ENCODE results near the gene TBX21.

DNA sequence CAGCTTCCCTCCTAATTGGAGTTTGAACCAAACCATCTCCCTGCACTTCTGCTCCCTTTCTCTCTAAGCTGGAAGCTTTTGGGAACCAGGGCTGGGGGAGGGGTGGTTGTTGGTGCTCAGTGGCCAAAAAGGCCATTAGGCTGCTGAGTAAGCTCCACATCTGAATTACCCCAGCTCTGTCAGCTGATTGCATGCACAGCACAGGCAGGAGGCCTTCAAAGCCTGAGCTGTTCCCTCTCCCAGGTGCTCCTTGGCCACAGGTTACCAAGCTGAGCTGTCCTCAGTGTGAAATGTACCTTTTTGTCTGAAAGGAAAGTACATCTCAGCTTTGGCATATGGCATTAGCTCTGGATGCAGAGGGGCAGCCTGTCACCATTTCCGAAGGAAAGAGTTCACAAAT, 45.3 kb upstream of the TBX21 start:
- TF ChIP-seq, protein P1, sequence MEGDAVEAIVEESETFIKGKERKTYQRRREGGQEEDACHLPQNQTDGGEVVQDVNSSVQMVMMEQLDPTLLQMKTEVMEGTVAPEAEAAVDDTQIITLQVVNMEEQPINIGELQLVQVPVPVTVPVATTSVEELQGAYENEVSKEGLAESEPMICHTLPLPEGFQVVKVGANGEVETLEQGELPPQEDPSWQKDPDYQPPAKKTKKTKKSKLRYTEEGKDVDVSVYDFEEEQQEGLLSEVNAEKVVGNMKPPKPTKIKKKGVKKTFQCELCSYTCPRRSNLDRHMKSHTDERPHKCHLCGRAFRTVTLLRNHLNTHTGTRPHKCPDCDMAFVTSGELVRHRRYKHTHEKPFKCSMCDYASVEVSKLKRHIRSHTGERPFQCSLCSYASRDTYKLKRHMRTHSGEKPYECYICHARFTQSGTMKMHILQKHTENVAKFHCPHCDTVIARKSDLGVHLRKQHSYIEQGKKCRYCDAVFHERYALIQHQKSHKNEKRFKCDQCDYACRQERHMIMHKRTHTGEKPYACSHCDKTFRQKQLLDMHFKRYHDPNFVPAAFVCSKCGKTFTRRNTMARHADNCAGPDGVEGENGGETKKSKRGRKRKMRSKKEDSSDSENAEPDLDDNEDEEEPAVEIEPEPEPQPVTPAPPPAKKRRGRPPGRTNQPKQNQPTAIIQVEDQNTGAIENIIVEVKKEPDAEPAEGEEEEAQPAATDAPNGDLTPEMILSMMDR (conservative IDR thresholded peaks at IDR 0.05; ENCODE audit: low read depth, low read length), result no peak
- no peak for TF ChIP-seq EZH2 (IDR thresholded peaks at IDR 0.05; ENCODE audit: low read length, unreplicated experiment)
